CD4-positive, CD25-positive, alpha-beta regulatory T cell (primary cell): Measurements from ENCODE around the gene LUC7L2. TPM values are rescaled to one million over a fixed set of nuclear protein-coding genes. Genes with fewer than 3 reads are reported as not detected.
"Not testable (repeated sequence)": the region's sequence is repeated elsewhere in the genome, so short reads cannot be mapped to it uniquely, and the experiment has no call there.

Source experiments
- ATAC-seq, 2 donors: fragments of 150-1000 bp; cut with Tn5 transposase; one replicate each; pipeline ENCODE4 v1.10.0; 2021; ENCODE audit warnings: low read depth in 2 of 2, moderate number of reproducible peaks in 2 of 2, moderate library complexity in 1 of 2
- DNase-seq, 3 donors: peaks; one replicate each; pipeline versions ENCODE4 v3.0.0 to v3.0.0-alpha.2; 2012 to 2022; ENCODE audit warnings: mixed read lengths in 1 of 3
- H3K27ac ChIP-seq: one replicate; pipeline ENCODE4 v1.7.0; 2013; ENCODE audit warnings: mild to moderate bottlenecking, low read length; ENCODE audit not compliant: insufficient read depth, poor library complexity, severe bottlenecking
- H3K27me3 ChIP-seq: one replicate; pipeline ENCODE4 v1.7.0; 2013; ENCODE audit warnings: low read length; ENCODE audit not compliant: control insufficient read depth, insufficient read depth
- H3K36me3 ChIP-seq: one replicate; pipeline ENCODE4 v1.7.0; 2013; ENCODE audit warnings: mild to moderate bottlenecking, low read length, moderate library complexity; ENCODE audit not compliant: control insufficient read depth, insufficient read depth
- H3K4me1 ChIP-seq: 2 replicates; pipeline ENCODE4 v1.7.0; 2013; ENCODE audit warnings: mild to moderate bottlenecking, low read length; ENCODE audit not compliant: insufficient read depth, control insufficient read depth, poor library complexity, severe bottlenecking
- H3K4me3 ChIP-seq: one replicate; pipeline ENCODE4 v1.7.0; 2013; ENCODE audit warnings: low read depth, mild to moderate bottlenecking, low read length, moderate library complexity
- H3K9me3 ChIP-seq, 2 experiments: 1 replicate in 1 of 2; 2 replicates in 1 of 2; pipeline ENCODE4 v1.7.0; 2013; ENCODE audit warnings: low read length in 2 of 2, mild to moderate bottlenecking in 1 of 2, moderate library complexity in 1 of 2; ENCODE audit not compliant: control insufficient read depth in 2 of 2
- H3K27ac Mint-ChIP-seq, 3 donors: one replicate each; pipeline ENCODE4 v1.8.0; 2020 to 2022; ENCODE audit warnings: mild to moderate bottlenecking in 3 of 3, mixed read lengths in 3 of 3, moderate library complexity in 2 of 3
- H3K27me3 Mint-ChIP-seq: one replicate; pipeline ENCODE4 v1.8.0; 2022; ENCODE audit warnings: mild to moderate bottlenecking, mixed read lengths
- H3K36me3 Mint-ChIP-seq: one replicate; pipeline ENCODE4 v1.8.0; 2020; ENCODE audit warnings: mixed read lengths
- H3K4me1 Mint-ChIP-seq, 4 donors: one replicate each; pipeline ENCODE4 v1.8.0; 2020 to 2022; ENCODE audit warnings: mixed read lengths in 4 of 4, mild to moderate bottlenecking in 1 of 4
- H3K4me3 Mint-ChIP-seq, 4 donors: one replicate each; pipeline ENCODE4 v1.8.0; 2020 to 2022; ENCODE audit warnings: mild to moderate bottlenecking in 4 of 4, mixed read lengths in 4 of 4, moderate library complexity in 3 of 4
- H3K9me3 Mint-ChIP-seq, 7 donors: one replicate each; pipeline ENCODE4 v1.8.0; 2020 to 2022; ENCODE audit warnings: mixed read lengths in 7 of 7, mild to moderate bottlenecking in 3 of 7, moderate library complexity in 2 of 7
- polyA plus RNA-seq, 4 donors: library from polyadenylated mRNA; unstranded; fragments of 300-500 nt; fragmentation: Illumina TruSeq; gene quantifications; one replicate each; pipeline ENCODE4 v1.2.3, GENCODE V29; 2021
- total RNA-seq: library from RNA; stranded (reverse); gene quantifications from one replicate; pipeline ENCODE4 v1.2.3, GENCODE V29; 2022

Gene LUC7L2
- total and polyA plus RNA-seq, 5 donors from 2014 or later: 56.9 to 190 (median 60.7) TPM

DNA sequence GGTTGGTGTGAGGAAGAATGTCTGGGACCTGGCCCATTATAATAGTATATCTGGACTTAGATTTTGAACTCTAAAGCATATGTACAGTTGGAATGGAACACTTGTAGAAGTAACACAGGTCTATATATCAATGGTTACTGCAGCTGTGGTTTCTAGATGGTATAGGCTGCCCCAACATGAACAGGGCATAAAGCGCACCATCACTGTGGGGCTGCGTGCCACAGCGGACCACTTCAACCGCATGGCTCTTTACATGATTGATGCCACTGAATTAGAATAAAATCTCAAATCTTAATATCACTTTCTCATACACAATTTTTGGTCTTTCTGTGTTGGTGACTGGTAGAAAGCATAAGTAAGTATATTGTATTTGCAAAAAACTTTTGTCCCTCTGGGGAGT is 64.3 kb downstream of the LUC7L2 start:
- Histone ChIP-seq H3K4me1 (no peaks in the 10 kb centered on the region), H3K27ac (no peak overlapping the region), H3K9me3 (no peaks in the 10 kb centered on the region), H3K4me3 (no peak overlapping the region), H3K27me3 (no peaks in the 10 kb centered on the region), H3K36me3 (peaks cover 63% of the 10 kb centered on the region)
- DNase-seq: no peak
- Mint-ChIP-seq H3K36me3 (peaks cover 28% of the 10 kb centered on the region), H3K4me1 (peaks cover 2 to 4% (median 4%) of the 10 kb centered on the region in 4 donors), H3K27me3 (no peaks in the 10 kb centered on the region), H3K4me3 (no peak overlapping the region), H3K9me3 (no peaks in the 10 kb centered on the region), H3K27ac (peak overlapping the region in 1 of 3 donors; percentile 39)
- ATAC-seq: no peak

DNA sequence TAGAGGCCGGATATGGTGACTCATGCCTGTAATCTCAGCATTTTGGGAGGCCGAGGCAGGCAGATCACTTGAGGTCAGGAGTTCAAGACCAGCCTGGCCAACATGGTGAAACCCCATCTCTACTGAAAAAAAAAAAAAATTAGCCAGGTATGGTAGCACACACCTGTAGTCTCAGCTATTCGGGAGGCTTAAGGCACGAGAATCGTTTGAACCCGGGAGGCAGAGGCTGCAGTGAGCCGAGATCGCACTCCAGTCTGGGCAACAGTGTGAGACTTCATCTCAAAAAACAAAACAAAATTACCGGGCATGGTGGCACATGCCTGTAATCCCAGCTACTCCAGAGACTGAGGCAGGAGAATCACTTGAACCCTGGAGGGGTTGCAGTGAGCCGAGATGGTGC is 66.0 kb downstream of the LUC7L2 start:
- not testable (repeated sequence) for H3K9me3 Mint-ChIP-seq, H3K4me1 ChIP-seq, ATAC-seq, H3K27me3 ChIP-seq, H3K27ac ChIP-seq, H3K4me3 Mint-ChIP-seq, H3K27ac Mint-ChIP-seq, H3K27me3 Mint-ChIP-seq, H3K4me3 ChIP-seq, H3K9me3 ChIP-seq, DNase-seq, H3K4me1 Mint-ChIP-seq
- H3K36me3 ChIP-seq: peaks cover 46% of the 10 kb centered on the region
- peaks cover 25% of the 10 kb centered on the region for H3K36me3 Mint-ChIP-seq

DNA sequence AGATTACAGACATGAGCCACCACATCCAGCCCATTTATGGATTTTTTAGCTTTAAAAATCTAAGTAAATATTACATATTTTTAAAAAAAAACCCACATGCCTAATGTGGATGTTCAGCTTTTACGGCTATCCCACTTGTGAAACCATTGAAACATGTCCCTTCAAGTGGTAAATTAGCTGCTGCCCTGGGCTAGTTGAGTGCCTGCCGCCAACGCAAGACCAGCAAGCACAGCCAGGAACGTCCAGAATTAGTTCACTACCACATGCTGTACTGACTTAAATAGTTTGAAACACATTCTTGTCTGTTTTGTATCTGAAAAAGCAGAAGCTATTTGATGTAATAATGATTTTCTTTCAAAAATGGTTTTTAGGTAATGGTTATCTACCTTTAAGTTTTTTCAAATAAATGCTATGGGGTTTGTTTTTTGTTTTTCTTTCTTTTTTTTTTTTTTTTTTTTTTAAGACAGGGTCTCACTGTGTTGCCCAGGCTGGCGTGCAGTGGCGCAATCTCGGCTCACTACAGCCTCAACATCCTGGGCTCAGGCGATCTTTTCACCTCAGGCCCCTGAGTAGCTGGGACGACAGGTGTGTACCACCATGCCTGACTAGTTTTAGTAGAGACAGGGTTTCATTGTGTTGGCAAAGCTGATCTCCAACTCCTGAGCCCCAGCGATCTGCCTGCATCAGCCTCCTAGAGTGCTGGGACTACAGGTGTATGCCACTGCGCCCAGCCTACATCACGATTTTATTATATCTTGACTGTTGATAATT is 66.7 kb downstream of the LUC7L2 start:
- Mint-ChIP-seq H3K4me1 (peaks cover 4 to 5% (median 4%) of the 10 kb centered on the region in 4 donors), H3K36me3 (peaks cover 25% of the 10 kb centered on the region), H3K4me3 (no peak overlapping the region), H3K27ac (peak overlapping the region in 1 of 3 donors; percentile 9), H3K9me3 (no peaks in the 10 kb centered on the region), H3K27me3 (no peaks in the 10 kb centered on the region)
- Histone ChIP-seq H3K27me3 (no peaks in the 10 kb centered on the region), H3K4me1 (no peaks in the 10 kb centered on the region), H3K4me3 (no peak overlapping the region), H3K36me3 (peaks cover 39% of the 10 kb centered on the region), H3K27ac (no peak overlapping the region), H3K9me3 (no peaks in the 10 kb centered on the region)
- no peak for DNase-seq
- ATAC-seq: no peak

DNA sequence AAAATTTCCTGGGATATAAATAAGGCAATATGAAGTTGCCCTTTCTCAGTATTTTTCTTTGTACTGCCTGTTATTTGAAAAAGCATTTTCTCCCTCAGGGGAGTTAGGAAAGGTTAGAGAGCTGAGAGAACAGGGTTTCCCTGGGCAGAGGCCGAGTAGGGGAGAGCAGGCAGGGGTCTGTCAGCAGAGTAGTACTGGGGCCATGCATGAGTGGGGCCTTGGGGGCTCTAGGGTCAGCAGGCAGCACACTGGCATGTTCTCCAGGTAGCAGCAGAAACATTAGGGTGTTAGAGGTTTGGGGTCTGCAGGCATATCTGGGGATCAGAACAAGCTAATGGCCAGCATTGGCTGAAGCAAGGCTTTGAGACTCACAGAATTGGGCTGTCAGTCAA is 67.3 kb downstream of the LUC7L2 start:
- Histone ChIP-seq H3K4me1 (no peaks in the 10 kb centered on the region), H3K4me3 (no peak overlapping the region), H3K36me3 (peaks cover 33% of the 10 kb centered on the region), H3K27ac (no peak overlapping the region), H3K27me3 (no peaks in the 10 kb centered on the region), H3K9me3 (no peaks in the 10 kb centered on the region)
- Mint-ChIP-seq H3K4me1 (peaks cover 1 to 5% (median 3%) of the 10 kb centered on the region in 4 donors), H3K27ac (peak overlapping the region in 1 of 3 donors; percentile 9), H3K9me3 (no peaks in the 10 kb centered on the region), H3K27me3 (no peaks in the 10 kb centered on the region), H3K36me3 (peaks cover 22% of the 10 kb centered on the region), H3K4me3 (no peak overlapping the region)
- no peak for DNase-seq
- peak in 1 of 2 donors; percentile 34 for ATAC-seq

DNA sequence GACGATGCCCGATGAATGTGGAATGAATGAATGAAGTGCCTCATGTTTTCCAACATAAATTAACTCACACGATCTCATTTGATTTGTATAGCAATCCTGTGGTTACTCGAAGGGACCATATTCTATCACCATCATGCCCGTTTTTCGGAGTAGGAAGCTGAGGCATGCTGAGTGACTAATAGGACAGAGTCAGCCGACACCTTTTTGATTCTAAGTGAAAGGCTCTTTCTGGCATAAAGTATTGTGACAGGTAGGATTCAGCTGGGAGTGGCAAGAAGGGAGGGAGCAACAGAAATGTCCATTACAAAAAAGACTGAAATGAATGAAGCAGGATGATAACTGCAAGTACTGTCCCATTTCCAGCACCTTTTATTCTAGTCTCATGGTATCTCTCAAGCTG is 68.1 kb downstream of the LUC7L2 start:
- DNase-seq (no peak), ATAC-seq (no peak)
- Mint-ChIP-seq H3K9me3 (no peaks in the 10 kb centered on the region), H3K27ac (peak overlapping the region in 1 of 3 donors; percentile 41), H3K4me3 (no peak overlapping the region), H3K36me3 (peaks cover 22% of the 10 kb centered on the region), H3K4me1 (peaks cover 0 to 5% (median 5%) of the 10 kb centered on the region in 4 donors), H3K27me3 (no peaks in the 10 kb centered on the region)
- no peaks in the 10 kb centered on the region for H3K4me1 ChIP-seq
- no peak overlapping the region for H3K4me3 ChIP-seq
- no peaks in the 10 kb centered on the region for H3K27me3 ChIP-seq
- H3K9me3 ChIP-seq: no peaks in the 10 kb centered on the region
- H3K27ac ChIP-seq: no peak overlapping the region
- peaks cover 26% of the 10 kb centered on the region for H3K36me3 ChIP-seq

DNA sequence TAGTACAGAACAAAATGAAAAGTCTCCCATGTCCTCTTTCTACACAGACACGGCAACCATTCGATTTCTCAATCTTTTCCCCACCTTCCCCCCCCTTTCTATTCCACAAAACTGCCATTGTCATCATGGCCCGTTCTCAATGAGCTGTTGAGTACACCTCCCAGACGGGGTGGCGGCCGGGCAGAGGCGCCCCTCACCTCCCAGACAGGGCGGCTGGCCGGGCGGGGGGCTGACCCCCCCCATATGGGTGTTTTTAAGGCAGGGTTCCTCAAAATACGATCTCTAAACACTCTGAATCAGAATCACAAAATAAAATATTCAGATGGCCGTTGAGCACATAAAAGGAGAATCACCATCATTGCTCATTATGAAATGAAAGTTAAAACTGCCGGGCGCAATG is 70.0 kb downstream of the LUC7L2 start:
- H3K9me3 Mint-ChIP-seq, H3K27me3 Mint-ChIP-seq, H3K4me3 Mint-ChIP-seq, DNase-seq, ATAC-seq, H3K9me3 ChIP-seq, H3K27ac Mint-ChIP-seq, H3K27me3 ChIP-seq, H3K27ac ChIP-seq, H3K4me1 ChIP-seq, H3K4me3 ChIP-seq: not testable (repeated sequence)
- H3K36me3 ChIP-seq: peaks cover 11% of the 10 kb centered on the region
- Mint-ChIP-seq H3K36me3 (peaks cover 17% of the 10 kb centered on the region), H3K4me1 (peaks cover 5 to 12% (median 8%) of the 10 kb centered on the region in 4 donors)

DNA sequence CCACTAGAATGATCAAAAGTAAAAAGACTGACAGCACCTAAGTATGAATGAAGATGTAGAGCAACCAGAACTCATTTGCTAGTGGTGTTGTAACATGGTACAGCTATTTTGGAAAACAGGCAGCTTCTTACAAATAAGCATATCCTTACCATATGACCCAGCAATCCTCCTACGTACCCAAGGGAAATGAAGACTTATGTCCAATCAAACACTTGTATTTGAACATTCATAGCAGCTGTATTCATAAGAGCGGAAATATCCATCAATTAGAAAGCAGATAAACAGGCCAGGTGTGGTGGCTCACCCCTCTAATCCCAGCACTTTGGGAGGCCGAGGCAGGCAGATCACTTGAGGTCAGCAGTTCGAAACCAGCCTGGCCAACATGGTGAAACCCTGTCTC is 70.7 kb downstream of the LUC7L2 start:
- ATAC-seq (no peak), DNase-seq (no peak)
- Mint-ChIP-seq H3K27ac (no peak overlapping the region), H3K4me1 (peaks cover 7 to 12% (median 9%) of the 10 kb centered on the region in 4 donors), H3K36me3 (peaks cover 14% of the 10 kb centered on the region), H3K9me3 (no peaks in the 10 kb centered on the region), H3K4me3 (no peak overlapping the region), H3K27me3 (no peaks in the 10 kb centered on the region)
- Histone ChIP-seq H3K27me3 (no peaks in the 10 kb centered on the region), H3K36me3 (peaks cover 11% of the 10 kb centered on the region), H3K27ac (no peak overlapping the region), H3K4me1 (peaks cover 5% of the 10 kb centered on the region), H3K4me3 (no peak overlapping the region), H3K9me3 (no peaks in the 10 kb centered on the region)

DNA sequence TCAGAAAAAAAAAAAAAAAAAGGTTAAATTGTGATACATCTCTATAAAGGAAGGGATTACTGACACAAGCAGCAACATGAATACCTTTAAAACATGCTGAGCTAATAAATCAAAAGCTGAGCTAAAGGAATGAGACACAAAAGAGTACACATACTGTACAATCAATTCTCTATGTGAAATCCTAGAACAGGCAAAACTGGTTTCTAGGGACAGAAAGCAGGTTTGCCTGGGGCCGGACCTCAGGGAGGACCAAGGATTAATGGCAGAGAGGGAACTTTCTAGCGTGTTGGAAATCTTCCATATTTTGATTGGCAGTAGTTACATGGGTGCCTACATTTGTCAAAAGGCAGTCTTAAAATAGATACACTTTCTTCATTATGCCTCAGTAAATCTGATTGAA is 71.3 kb downstream of the LUC7L2 start:
- H3K36me3 ChIP-seq: peaks cover 8% of the 10 kb centered on the region
- Mint-ChIP-seq H3K27ac (no peak overlapping the region), H3K9me3 (no peaks in the 10 kb centered on the region), H3K4me3 (no peak overlapping the region), H3K27me3 (no peaks in the 10 kb centered on the region), H3K36me3 (peaks cover 14% of the 10 kb centered on the region), H3K4me1 (peaks cover 7 to 12% (median 10%) of the 10 kb centered on the region in 4 donors)
- peaks cover 5% of the 10 kb centered on the region for H3K4me1 ChIP-seq
- no peaks in the 10 kb centered on the region for H3K9me3 ChIP-seq
- ATAC-seq: no peak
- no peak overlapping the region for H3K4me3 ChIP-seq
- no peaks in the 10 kb centered on the region for H3K27me3 ChIP-seq
- DNase-seq: no peak
- H3K27ac ChIP-seq: no peak overlapping the region
